Activated CD8-positive, alpha-beta T cell treated with anti-CD3 and anti-CD28 coated beads for 36 hours (primary cell): ENCODE data around the gene TAF9B. TPM values are rescaled to one million over a fixed set of nuclear protein-coding genes. Genes with fewer than 3 reads are reported as not detected.

Experiments
- ATAC-seq: fragments of 200-7000 bp; cut with Tn5 transposase; one replicate; pipeline ENCODE4 v1.10.0; 2021; ENCODE audit warnings: mild to moderate bottlenecking, moderate library complexity
- CTCF ChIA-PET: fragments of 350-600 bp; sonication (Branson Sonifier 250); formaldehyde crosslinking; loops from one replicate; lab custom pipeline; 2021; ENCODE audit warnings: antibody characterized with exemption; lab: Charles Lee
- POLR2A ChIA-PET: fragments of 350-600 bp; sonication (Branson Sonifier 250); formaldehyde crosslinking; loops from one replicate; lab custom pipeline; 2021; ENCODE audit warnings: antibody characterized with exemption; lab: Charles Lee
- DNase-seq: peaks from one replicate; pipeline ENCODE4 v3.0.0-alpha.2; 2020
- H3K27ac Mint-ChIP-seq: one replicate; pipeline ENCODE4 v1.8.0; 2021; ENCODE audit warnings: mild to moderate bottlenecking, mixed read lengths
- H3K27me3 Mint-ChIP-seq: one replicate; pipeline ENCODE4 v1.8.0; 2021; ENCODE audit warnings: mixed read lengths
- H3K36me3 Mint-ChIP-seq: one replicate; pipeline ENCODE4 v1.8.0; 2021; ENCODE audit warnings: low read depth, mixed read lengths
- H3K4me1 Mint-ChIP-seq: one replicate; pipeline ENCODE4 v1.8.0; 2021; ENCODE audit warnings: low read depth, mixed read lengths
- H3K4me3 Mint-ChIP-seq: one replicate; pipeline ENCODE4 v1.8.0; 2021; ENCODE audit warnings: mild to moderate bottlenecking, moderate library complexity, mixed read lengths
- H3K9me3 Mint-ChIP-seq: one replicate; pipeline ENCODE4 v1.8.0; 2021; ENCODE audit warnings: mixed read lengths
- intact Hi-C: fragments of 100-400 bp; cut with micrococcal nuclease; formaldehyde crosslinking; loops from one replicate; pipeline ENCODE4 v1.10.0; 2022
- total RNA-seq, 2 experiments: library from RNA; stranded (reverse); gene quantifications; one replicate each; pipeline ENCODE4 v1.2.3, GENCODE V29; 2021
- TF ChIP-seq, protein P1 (sequence below): fragments of 200-600 bp; IDR thresholded peaks from one replicate; pipeline ENCODE4 v1.8.0; 2022; ENCODE audit warnings: antibody characterized with exemption, mild to moderate bottlenecking

Gene TAF9B
- total RNA-seq, 2 experiments from 2014 or later: 11.3 to 13.4 TPM

GRCh38 chrX:78125148-78125547 is 14.3 kb downstream of the TAF9B start:
- CTCF ChIA-PET: interaction anchor here (1.3 kb wide), 1 partner anchor 13 kb away, joined by 3 read pairs; no protein-coding TSS in a partner anchor
- Mint-ChIP-seq H3K9me3 (no peaks in the 10 kb centered on the region), H3K4me1 (peaks cover 34% of the 10 kb centered on the region), H3K36me3 (peaks cover 64% of the 10 kb centered on the region), H3K27ac (peak overlapping the region; percentile 52), H3K4me3 (no peak overlapping the region), H3K27me3 (no peaks in the 10 kb centered on the region)
- no peak for DNase-seq
- TF ChIP-seq, protein P1, sequence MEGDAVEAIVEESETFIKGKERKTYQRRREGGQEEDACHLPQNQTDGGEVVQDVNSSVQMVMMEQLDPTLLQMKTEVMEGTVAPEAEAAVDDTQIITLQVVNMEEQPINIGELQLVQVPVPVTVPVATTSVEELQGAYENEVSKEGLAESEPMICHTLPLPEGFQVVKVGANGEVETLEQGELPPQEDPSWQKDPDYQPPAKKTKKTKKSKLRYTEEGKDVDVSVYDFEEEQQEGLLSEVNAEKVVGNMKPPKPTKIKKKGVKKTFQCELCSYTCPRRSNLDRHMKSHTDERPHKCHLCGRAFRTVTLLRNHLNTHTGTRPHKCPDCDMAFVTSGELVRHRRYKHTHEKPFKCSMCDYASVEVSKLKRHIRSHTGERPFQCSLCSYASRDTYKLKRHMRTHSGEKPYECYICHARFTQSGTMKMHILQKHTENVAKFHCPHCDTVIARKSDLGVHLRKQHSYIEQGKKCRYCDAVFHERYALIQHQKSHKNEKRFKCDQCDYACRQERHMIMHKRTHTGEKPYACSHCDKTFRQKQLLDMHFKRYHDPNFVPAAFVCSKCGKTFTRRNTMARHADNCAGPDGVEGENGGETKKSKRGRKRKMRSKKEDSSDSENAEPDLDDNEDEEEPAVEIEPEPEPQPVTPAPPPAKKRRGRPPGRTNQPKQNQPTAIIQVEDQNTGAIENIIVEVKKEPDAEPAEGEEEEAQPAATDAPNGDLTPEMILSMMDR: no peak
- POLR2A ChIA-PET: interaction anchor here (0.8 to 1.3 kb wide), 4 partner anchors 11 to 21 kb away, joined by 3 to 4 read pairs (median 4); partner anchors contain the start of genes PGK1 and TAF9B
- intact Hi-C loops: no loop called here
- no peak for ATAC-seq

GRCh38 chrX:78124307-78124706 is 15.1 kb downstream of the TAF9B start:
- no peak overlapping the region for H3K4me3 Mint-ChIP-seq
- peaks cover 40% of the 10 kb centered on the region for H3K4me1 Mint-ChIP-seq
- H3K27me3 Mint-ChIP-seq: no peaks in the 10 kb centered on the region
- ATAC-seq (no peak), DNase-seq (no peak)
- POLR2A ChIA-PET: interaction anchor here (1.1 kb wide), 1 partner anchor 19 kb away, joined by 3 read pairs; no protein-coding TSS in a partner anchor
- intact Hi-C loops: no loop called here
- CTCF ChIA-PET: no interaction called here
- TF ChIP-seq, protein P1: no peak
- H3K36me3 Mint-ChIP-seq: peaks cover 69% of the 10 kb centered on the region
- peak overlapping the region; percentile 49 for H3K27ac Mint-ChIP-seq
- H3K9me3 Mint-ChIP-seq: no peaks in the 10 kb centered on the region

DNA sequence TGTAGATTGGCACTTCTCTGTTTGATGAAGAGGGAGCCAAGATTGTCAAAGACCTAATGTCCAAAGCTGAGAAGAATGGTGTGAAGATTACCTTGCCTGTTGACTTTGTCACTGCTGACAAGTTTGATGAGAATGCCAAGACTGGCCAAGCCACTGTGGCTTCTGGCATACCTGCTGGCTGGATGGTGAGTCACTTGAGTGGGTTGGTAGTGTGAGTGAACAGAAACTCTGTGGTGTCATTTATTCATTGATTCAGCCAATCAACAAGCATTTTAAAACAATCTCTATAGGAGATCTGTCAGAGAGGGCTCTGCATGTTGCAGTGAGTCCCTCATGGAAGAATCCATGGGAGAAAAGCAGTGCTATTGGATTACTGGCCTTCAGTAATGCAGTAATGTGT is 16.3 kb downstream of the TAF9B start:
- H3K4me1 Mint-ChIP-seq: peaks cover 45% of the 10 kb centered on the region
- H3K36me3 Mint-ChIP-seq: peaks cover 76% of the 10 kb centered on the region
- DNase-seq (peak; percentile 64), ATAC-seq (peak; percentile 82)
- H3K27me3 Mint-ChIP-seq: no peaks in the 10 kb centered on the region
- CTCF ChIA-PET: no interaction called here
- no peak overlapping the region for H3K4me3 Mint-ChIP-seq
- POLR2A ChIA-PET: interaction anchor here (1.0 to 1.3 kb wide), 2 partner anchors 10 to 19 kb away, joined by 3 read pairs; partner anchors contain the start of gene PGK1
- intact Hi-C loops: no loop called here
- peak overlapping the region; percentile 86 for H3K27ac Mint-ChIP-seq
- no peaks in the 10 kb centered on the region for H3K9me3 Mint-ChIP-seq
- TF ChIP-seq, protein P1: no peak

DNA sequence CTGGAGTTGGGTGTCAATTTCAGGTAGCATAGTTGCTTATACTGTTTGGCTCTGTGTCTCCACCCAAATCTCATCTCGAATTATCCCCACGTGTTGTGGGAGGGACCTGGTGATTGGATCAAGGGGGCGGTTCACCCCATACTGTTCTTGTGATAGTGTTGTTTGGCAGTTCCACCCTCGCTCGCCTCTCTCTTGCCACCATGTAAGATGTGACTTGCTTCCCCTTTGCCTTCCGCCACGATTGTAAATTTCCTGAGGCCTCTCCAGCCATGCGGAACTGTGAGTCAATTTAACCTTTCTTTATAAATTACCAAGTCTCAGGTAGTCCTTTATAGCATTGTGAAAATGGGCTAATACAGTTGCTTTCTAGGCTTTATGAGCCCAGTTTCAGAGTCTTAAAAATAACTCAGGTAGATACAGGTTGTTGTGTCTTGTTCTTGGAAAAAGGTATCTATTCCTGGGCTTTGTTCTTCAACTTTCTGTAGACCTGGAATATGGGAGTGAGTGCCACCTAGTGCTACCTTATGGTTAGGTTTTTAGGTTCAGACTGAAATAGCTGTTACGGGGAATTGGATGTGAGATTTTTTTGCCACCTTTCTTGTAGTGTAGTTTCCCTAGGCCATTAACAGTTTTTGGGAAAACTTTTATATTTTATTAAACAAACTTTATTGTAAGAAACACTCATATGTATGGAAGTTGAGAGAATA is 19.8 kb downstream of the TAF9B start:
- ChIA-PET CTCF (interaction anchor here (1.3 kb wide), 1 partner anchor 14 kb away, joined by 4 read pairs; no protein-coding TSS in a partner anchor), POLR2A (interaction anchor here (5.7 kb wide), 1 partner anchor 9 kb away, joined by 29 read pairs; no protein-coding TSS in a partner anchor)
- Mint-ChIP-seq H3K4me3 (peak overlapping the region; percentile 15), H3K4me1 (peaks cover 70% of the 10 kb centered on the region), H3K9me3 (no peaks in the 10 kb centered on the region), H3K27ac (peak overlapping the region; percentile 74), H3K27me3 (no peaks in the 10 kb centered on the region), H3K36me3 (peaks cover 81% of the 10 kb centered on the region)
- TF ChIP-seq, protein P1: no peak
- intact Hi-C loops: no loop called here
- DNase-seq: no peak
- no peak for ATAC-seq

DNA sequence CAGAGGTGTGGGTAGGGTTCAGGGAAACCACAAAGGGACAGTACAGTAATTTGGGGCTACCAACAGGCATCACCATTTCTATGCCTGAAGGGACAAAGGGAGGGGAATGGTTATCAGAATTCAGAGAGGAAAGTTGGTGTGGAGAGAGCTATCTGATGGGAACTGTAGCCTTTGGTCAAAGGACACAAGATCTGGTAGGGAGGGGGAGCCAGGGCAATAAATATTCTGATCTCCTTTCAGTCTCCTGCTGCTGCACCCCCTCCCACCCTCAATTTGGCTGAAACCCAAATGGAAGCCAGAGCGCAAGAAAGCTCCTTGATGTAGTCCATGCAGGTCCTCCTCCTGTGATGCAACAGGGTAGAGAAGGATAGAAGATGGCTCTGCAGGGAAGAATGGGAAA is 20.8 kb downstream of the TAF9B start:
- Mint-ChIP-seq H3K27ac (peak overlapping the region; percentile 18), H3K36me3 (peaks cover 80% of the 10 kb centered on the region), H3K4me3 (no peak overlapping the region), H3K9me3 (no peaks in the 10 kb centered on the region), H3K27me3 (no peaks in the 10 kb centered on the region), H3K4me1 (peaks cover 73% of the 10 kb centered on the region)
- ChIA-PET POLR2A (interaction anchor here (4.0 to 5.7 kb wide), 2 partner anchors 10 to 14 kb away, joined by 22 to 29 read pairs; partner anchors contain the start of gene PGK1), CTCF (no interaction called here)
- DNase-seq (no peak), ATAC-seq (no peak)
- intact Hi-C loops: no loop called here
- TF ChIP-seq, protein P1: no peak
